ENCODE data around the gene GPR17. TPM values are rescaled to one million over a fixed set of nuclear protein-coding genes. Genes with fewer than 3 reads are reported as not detected.
A peak's percentile ranks its signal among the peaks of the same experiment; 100 is the strongest.

GPR17 gene
- total RNA-seq, 5 donors from 2014 or later (not counting 1 experiment from before 2014, with no cell fraction given) = not detected

DNA sequence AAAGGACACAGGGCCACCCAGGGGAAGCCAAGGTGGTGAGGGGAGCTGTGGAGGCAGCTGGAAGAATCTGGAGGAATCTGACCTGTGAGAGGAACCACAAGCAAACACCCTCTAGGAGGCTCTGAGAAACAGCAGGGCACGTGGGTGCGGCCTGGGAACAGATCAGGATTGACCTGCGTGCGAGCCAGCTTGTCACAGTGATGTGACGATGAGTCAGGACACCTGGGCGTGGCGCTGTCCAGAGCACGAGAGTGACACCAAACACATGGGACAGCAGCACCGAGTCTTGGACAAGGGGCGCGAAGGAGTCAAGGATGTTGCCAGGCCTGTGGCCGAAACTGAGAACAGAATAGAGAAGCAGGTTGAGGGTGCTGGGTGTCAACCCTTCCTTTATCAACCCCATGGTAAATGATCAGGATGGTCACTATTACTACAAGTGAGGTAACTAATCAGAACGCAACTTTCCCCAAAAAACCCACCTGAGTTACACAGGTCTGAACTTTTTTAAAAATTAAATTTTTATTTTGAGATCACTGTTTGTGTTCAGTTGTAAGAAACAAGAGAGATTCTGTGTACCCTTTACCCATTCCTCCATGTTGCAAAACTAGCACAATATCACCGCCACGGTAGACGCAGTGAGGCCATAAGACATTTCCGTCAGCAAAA lies 54.7 kb downstream of the GPR17 start:
- peak overlapping the region; percentile 88 to 91 (median 91) for H3K4me3 Mint-ChIP-seq
- ChIA-PET POLR2A (interaction anchor here in 1 of 2 donors (0.6 kb wide), 1 partner anchor 174 kb away, joined by 4 read pairs; the partner anchor contains the start of gene IWS1), CTCF (interaction anchor here in 1 of 2 donors (1.4 kb wide), 1 partner anchor 109 kb away, joined by 4 read pairs; no protein-coding TSS in a partner anchor)
- 54% methylated on average over 9 of the region's 17 CpGs for WGBS (ENCODE audit: insufficient coverage)
- ATAC-seq (replicated peaks in 1 of 4) (peak in 3 of 4 experiments; percentile 1 to 5 (median 2)), DNase-seq (peak in 12 of 35 experiments; percentile 6 to 54 (median 12))
- no peaks in the 10 kb centered on the region for H3K27me3 Mint-ChIP-seq
- Histone ChIP-seq H3K36me3 (ENCODE audit: control insufficient read depth in 2 of 2, extremely low read depth in 1 of 2, insufficient read depth in 1 of 2, low read length in 1 of 2) (peaks cover 0 to 13% of the 10 kb centered on the region in 2 donors), H3K4me3 (ENCODE audit: control insufficient read depth in 1 of 2, extremely low read depth in 1 of 2, low read length in 1 of 2) (peak overlapping the region; percentile 76), H3K27me3 (replicated peaks in 1 of 2; ENCODE audit: control insufficient read depth in 2 of 2, extremely low read depth in 1 of 2, insufficient read depth in 2 of 2, low read length in 1 of 2) (peaks cover 0 to 13% of the 10 kb centered on the region in 2 experiments), H3K27ac (ENCODE audit: low read length) (peak overlapping the region; percentile 95), H3K9me3 (no peaks in the 10 kb centered on the region), H3K4me1 (ENCODE audit: control insufficient read depth in 1 of 2, extremely low read depth in 1 of 2, insufficient read depth in 2 of 2, low read length in 2 of 2) (peaks cover 20 to 34% of the 10 kb centered on the region in 2 experiments)
- peaks cover 38 to 46% (median 45%) of the 10 kb centered on the region in 3 donors for H3K4me1 Mint-ChIP-seq
- H3K27ac Mint-ChIP-seq = peak overlapping the region; percentile 98
- peaks cover 18% of the 10 kb centered on the region for H3K36me3 Mint-ChIP-seq
- no peaks in the 10 kb centered on the region for H3K9me3 Mint-ChIP-seq

DNA sequence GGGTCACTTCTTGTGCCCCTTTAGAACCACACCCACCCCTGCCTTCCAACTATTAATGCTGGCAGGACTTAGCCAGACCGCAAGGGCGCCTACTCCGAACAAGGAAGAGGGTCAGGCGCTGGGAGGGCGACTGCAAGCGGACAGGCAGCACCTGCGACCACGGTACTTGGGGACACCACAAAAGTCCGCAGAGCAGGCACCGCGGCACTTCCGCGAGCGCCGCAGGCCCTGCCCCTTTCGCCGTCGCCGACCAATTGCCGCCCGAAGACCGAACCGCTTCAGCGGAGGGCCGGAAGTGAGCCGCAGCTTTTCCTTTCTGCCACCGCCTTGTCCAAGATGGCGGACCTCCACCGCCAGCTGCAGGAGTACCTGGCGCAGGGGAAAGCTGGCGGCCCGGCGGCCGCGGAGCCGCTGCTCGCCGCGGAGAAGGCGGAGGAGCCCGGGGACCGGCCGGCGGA lies 55.3 kb downstream of the GPR17 start, which contains the start of gene SFT2D3:
SFT2D3 (plus strand) TSS at position 305 of the 458 bp plus-strand sequence; CDS start at position 337, 32 bp downstream.
- Mint-ChIP-seq H3K36me3 (peaks cover 19% of the 10 kb centered on the region), H3K4me3 (peak within 1 kb of the TSS; percentile 88 to 91 (median 91)), H3K27me3 (no peaks in the 10 kb centered on the region), H3K9me3 (no peaks in the 10 kb centered on the region), H3K4me1 (peaks cover 40 to 50% (median 47%) of the 10 kb centered on the region in 3 donors), H3K27ac (peak within 1 kb of the TSS; percentile 98)
- ChIA-PET CTCF (interaction anchor here in 1 of 2 donors (1.4 kb wide), 1 partner anchor 110 kb away, joined by 4 read pairs; no protein-coding TSS in a partner anchor), POLR2A (interaction anchor here in 1 of 2 donors (0.6 kb wide), 1 partner anchor 175 kb away, joined by 4 read pairs; the partner anchor contains the start of gene IWS1)
- peaks cover 20 to 34% of the 10 kb centered on the region in 2 experiments for H3K4me1 ChIP-seq (ENCODE audit: control insufficient read depth in 1 of 2, extremely low read depth in 1 of 2, insufficient read depth in 2 of 2, low read length in 2 of 2)
- peaks cover 0 to 10% of the 10 kb centered on the region in 2 experiments for H3K27me3 ChIP-seq (replicated peaks in 1 of 2; ENCODE audit: control insufficient read depth in 2 of 2, extremely low read depth in 1 of 2, insufficient read depth in 2 of 2, low read length in 1 of 2)
- H3K4me3 ChIP-seq (ENCODE audit: control insufficient read depth in 1 of 2, extremely low read depth in 1 of 2, low read length in 1 of 2) = peak within 1 kb of the TSS; percentile 76
- under 1% methylated on average over 36 of the region's 44 CpGs for WGBS (ENCODE audit: insufficient coverage)
- ATAC-seq (replicated peaks in 1 of 4) (peak; percentile 78 to 81 (median 78)), DNase-seq (peak; percentile 77 to 93 (median 85))
- peaks cover 0 to 17% of the 10 kb centered on the region in 2 donors for H3K36me3 ChIP-seq (ENCODE audit: control insufficient read depth in 2 of 2, extremely low read depth in 1 of 2, insufficient read depth in 1 of 2, low read length in 1 of 2)
- H3K9me3 ChIP-seq = no peaks in the 10 kb centered on the region
- H3K27ac ChIP-seq (ENCODE audit: low read length) = peak within 1 kb of the TSS; percentile 95

DNA sequence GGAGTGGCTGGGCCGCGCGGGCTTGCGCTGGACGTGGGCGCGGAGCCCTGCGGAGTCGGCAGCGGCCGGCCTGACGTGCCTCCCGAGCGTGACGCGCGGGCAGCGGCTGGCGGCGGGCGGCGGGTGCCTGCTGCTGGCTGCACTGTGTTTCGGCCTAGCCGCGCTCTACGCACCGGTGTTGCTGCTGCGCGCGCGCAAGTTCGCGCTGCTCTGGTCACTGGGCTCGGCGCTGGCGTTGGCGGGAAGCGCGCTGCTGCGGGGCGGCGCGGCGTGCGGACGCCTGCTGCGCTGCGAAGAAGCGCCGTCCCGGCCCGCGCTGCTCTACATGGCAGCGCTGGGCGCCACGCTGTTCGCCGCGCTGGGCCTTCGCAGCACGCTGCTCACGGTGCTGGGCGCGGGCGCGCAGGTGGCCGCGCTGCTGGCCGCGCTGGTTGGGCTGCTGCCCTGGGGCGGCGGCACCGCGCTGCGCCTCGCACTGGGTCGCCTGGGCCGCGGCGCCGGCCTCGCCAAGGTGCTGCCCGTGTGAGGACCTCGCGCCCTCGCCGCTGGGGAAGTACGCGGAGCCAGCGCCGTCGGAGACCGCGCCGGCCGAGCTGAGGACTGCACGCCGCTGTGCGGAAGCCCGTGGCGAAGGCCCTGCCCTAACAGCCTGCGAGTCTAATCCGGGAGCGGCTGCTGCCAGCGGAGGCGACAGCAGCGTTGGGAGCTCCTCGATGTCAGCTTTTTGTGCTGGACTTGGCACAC lies 55.9 kb downstream of the GPR17 start:
- ChIA-PET POLR2A (interaction anchor here (0.6 to 1.1 kb wide), 5 partner anchors 19 to 128 kb away, joined by 3 to 5 read pairs (median 4); partner anchors contain the start of genes LIMS2 (in 1 of the 2) and WDR33 (in 1 of the 2)), CTCF (interaction anchor here (0.7 to 1.4 kb wide), 3 partner anchors 108 to 110 kb away, joined by 3 to 4 read pairs (median 3); partner anchors contain the start of gene WDR33 (in 1 of the 2))
- H3K4me3 Mint-ChIP-seq = peak overlapping the region; percentile 80 to 91 (median 91)
- H3K27me3 ChIP-seq (replicated peaks in 1 of 2; ENCODE audit: control insufficient read depth in 2 of 2, extremely low read depth in 1 of 2, insufficient read depth in 2 of 2, low read length in 1 of 2) = peaks cover 0 to 4% of the 10 kb centered on the region in 2 experiments
- peaks cover 0 to 23% of the 10 kb centered on the region in 2 donors for H3K36me3 ChIP-seq (ENCODE audit: control insufficient read depth in 2 of 2, extremely low read depth in 1 of 2, insufficient read depth in 1 of 2, low read length in 1 of 2)
- under 1% methylated on average over 108 of the region's 108 CpGs for WGBS (ENCODE audit: insufficient coverage)
- H3K4me3 ChIP-seq (ENCODE audit: control insufficient read depth in 1 of 2, extremely low read depth in 1 of 2, low read length in 1 of 2) = peak overlapping the region; percentile 76
- H3K4me1 ChIP-seq (ENCODE audit: control insufficient read depth in 1 of 2, extremely low read depth in 1 of 2, insufficient read depth in 2 of 2, low read length in 2 of 2) = peaks cover 20 to 34% of the 10 kb centered on the region in 2 experiments
- H3K27me3 Mint-ChIP-seq = no peaks in the 10 kb centered on the region
- peak overlapping the region; percentile 92 to 93 for H3K27ac Mint-ChIP-seq
- peaks cover 24% of the 10 kb centered on the region for H3K36me3 Mint-ChIP-seq
- no peaks in the 10 kb centered on the region for H3K9me3 ChIP-seq
- ATAC-seq (replicated peaks in 1 of 4) = peak; percentile 78 to 80 (median 80)
- H3K27ac ChIP-seq (ENCODE audit: low read length) = peak overlapping the region; percentile 86
- H3K9me3 Mint-ChIP-seq = no peaks in the 10 kb centered on the region
- DNase-seq = peak; percentile 60 to 90 (median 77)
- H3K4me1 Mint-ChIP-seq = peaks cover 43 to 52% (median 48%) of the 10 kb centered on the region in 3 donors

Other genes with a start within 250 kb of the GPR17 start
- under 1 TPM in 3 of 5 donors, not detected in 2; 0.20 to 0.76 (median 0.49) TPM for gene PROC, start 227.7 kb upstream of the GPR17 start, total RNA-seq
- gene IWS1, start 119.7 kb upstream of the GPR17 start, total RNA-seq = 10 to 100 TPM; 20.8 to 47.1 (median 42.6) TPM
- gene MYO7B, start 110.5 kb upstream of the GPR17 start, total RNA-seq = under 1 TPM in 4 of 5 donors, not detected in 1; 0.13 to 0.96 (median 0.28) TPM
- gene LIMS2, start 29.4 kb downstream of the GPR17 start, total RNA-seq = 10 to 100 TPM in 3 of 5 donors, 1 to 10 TPM in 2; 8.4 to 14.8 (median 10.3) TPM
- 10 to 100 TPM in 3 of 5 donors, 1 to 10 TPM in 2; 6.1 to 13.9 (median 12.4) TPM for gene SFT2D3, start 55.3 kb downstream of the GPR17 start, total RNA-seq
- 10 to 100 TPM; 54.5 to 79.8 (median 76.2) TPM for gene WDR33, start 165.0 kb downstream of the GPR17 start, total RNA-seq
- 10 to 100 TPM; 22.3 to 28.9 (median 27.4) TPM for gene POLR2D, start 212.0 kb downstream of the GPR17 start, total RNA-seq
- gene AMMECR1L, start 239.8 kb downstream of the GPR17 start, total RNA-seq = 10 to 100 TPM; 10.2 to 18.1 (median 15.0) TPM

All from T-cell (primary cell).